SKM-1 treated with dmso at 0.1 percent for 144 hours (cell line): Measurements from ENCODE around the gene BRD3OS.

Source experiments
- DNase-seq: peaks from one replicate; lab custom pipeline; 2025; ENCODE audit not compliant: unreplicated experiment; lab: John Stamatoyannopoulos, UW

BRD3OS gene

GRCh38 chr9:134032456-134033222 is 7.4 kb downstream of the BRD3OS start:
- no peak for DNase-seq

- no peak for DNase-seq
Observed at GRCh38 chr9:134033516-134034214, 8.4 kb downstream of the BRD3OS start.

GRCh38 chr9:134034215-134035040 is 9.1 kb downstream of the BRD3OS start:
- DNase-seq = no peak

- DNase-seq = no peak
Observed at GRCh38 chr9:134035041-134036039, 10.1 kb downstream of the BRD3OS start.

- no peak for DNase-seq
Observed at GRCh38 chr9:134036130-134036529, 10.8 kb downstream of the BRD3OS start.

GRCh38 chr9:134037641-134038040 is 12.4 kb downstream of the BRD3OS start:
- DNase-seq = no peak

- DNase-seq = no peak
Observed at GRCh38 chr9:134039386-134040175, 14.3 kb downstream of the BRD3OS start.

GRCh38 chr9:134040176-134040565 is 14.9 kb downstream of the BRD3OS start:
- DNase-seq = no peak

- no peak for DNase-seq
Observed at GRCh38 chr9:134040781-134041648, 15.7 kb downstream of the BRD3OS start.

GRCh38 chr9:134041649-134041962 is 16.3 kb downstream of the BRD3OS start:
- no peak for DNase-seq

- DNase-seq = no peak
Observed at GRCh38 chr9:134043531-134043988, 18.3 kb downstream of the BRD3OS start.

GRCh38 chr9:134044944-134045343 is 19.7 kb downstream of the BRD3OS start:
- DNase-seq = no peak

- DNase-seq = no peak
Observed at GRCh38 chr9:134045841-134046544, 20.7 kb downstream of the BRD3OS start.

GRCh38 chr9:134046894-134047681 is 21.8 kb downstream of the BRD3OS start:
- DNase-seq = no peak

GRCh38 chr9:134047868-134048581 is 22.7 kb downstream of the BRD3OS start:
- no peak for DNase-seq

GRCh38 chr9:134048582-134048968 is 23.3 kb downstream of the BRD3OS start:
- DNase-seq = no peak

- DNase-seq = no peak
Observed at GRCh38 chr9:134049236-134049635, 24.0 kb downstream of the BRD3OS start.
